ENCODE data around the gene LMNB1. TPM values are rescaled to one million over a fixed set of nuclear protein-coding genes. Genes with fewer than 3 reads are reported as not detected.

LMNB1 gene
- polyA plus RNA-seq, 1 donor (not counting 4 experiments of a cell fraction or from before 2014, with no cell fraction given) = 11.0 TPM

DNA sequence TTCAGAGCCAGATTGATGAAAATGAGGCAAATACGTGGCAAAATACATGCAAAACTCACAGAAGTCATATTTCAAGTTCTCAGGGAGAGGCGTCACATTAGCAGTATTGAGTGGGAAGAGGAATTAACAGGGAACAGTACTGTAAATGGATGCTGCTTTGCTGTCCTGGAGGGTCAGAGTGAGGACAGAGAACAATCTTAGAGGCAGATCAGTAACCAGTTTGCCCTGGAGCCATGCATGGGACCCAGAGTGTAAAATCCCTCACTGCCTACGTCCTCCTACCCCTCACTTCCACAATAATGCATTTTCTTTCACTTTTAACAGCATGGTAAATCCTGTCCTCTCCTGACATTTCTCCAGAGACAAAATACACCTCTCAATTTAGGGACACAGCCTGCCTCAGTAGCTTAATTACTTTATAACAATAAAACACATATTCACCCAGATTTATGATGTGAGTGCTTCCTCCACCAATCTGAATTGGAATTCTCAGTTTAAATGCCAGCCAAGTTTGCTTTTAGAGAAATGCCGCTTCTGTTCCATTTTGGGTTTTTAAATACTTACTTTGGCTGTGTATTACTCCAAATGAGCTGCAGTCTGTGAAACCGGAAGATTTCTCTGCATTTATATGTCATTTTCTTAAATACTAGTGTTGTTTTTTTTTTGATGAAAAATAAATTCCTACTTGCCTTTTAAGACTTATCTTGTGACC, 70.0 kb downstream of the LMNB1 start:
- dilution Hi-C loops (cut with MboI; ENCODE audit: extremely low pct_ligation_motif_present, low sequenced_read_pairs) = no loop called here

DNA sequence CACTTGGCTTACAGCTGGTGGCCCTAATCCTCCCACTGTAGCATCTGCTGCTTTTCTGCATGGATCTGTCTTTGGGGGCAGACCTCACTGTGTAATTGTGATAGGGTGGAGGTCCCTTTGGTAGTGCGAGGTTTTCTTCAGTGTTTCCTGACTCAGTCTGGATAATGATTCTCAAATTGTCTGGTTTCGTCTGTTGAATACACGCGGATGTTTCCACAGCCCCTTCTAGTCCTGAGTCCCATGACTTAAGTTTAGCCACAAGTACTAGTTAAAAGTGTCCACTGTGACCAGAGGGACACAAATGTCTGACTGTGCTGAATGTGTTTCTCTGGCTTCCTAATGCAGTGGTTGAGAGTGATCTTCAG, 70.5 kb downstream of the LMNB1 start:
- no peak for FAIRE-seq
- dilution Hi-C loops (cut with MboI; ENCODE audit: extremely low pct_ligation_motif_present, low sequenced_read_pairs) = no loop called here
- Histone ChIP-seq H3K9ac (ENCODE audit: control insufficient read depth, extremely low read depth, insufficient read depth, low read length) (no peak overlapping the region), H3K27ac (ENCODE audit: control insufficient read depth, insufficient read depth, low read length) (no peak overlapping the region), H2AFZ (ENCODE audit: control insufficient read depth, low read length) (no peak overlapping the region), H3K4me1 (ENCODE audit: control insufficient read depth, extremely low read depth, insufficient read depth, low read length) (no peaks in the 10 kb centered on the region), H3K4me3 (ENCODE audit: control insufficient read depth in 2 of 3, extremely low read depth in 1 of 3, insufficient read depth in 2 of 3, low read depth in 1 of 3, low read length in 3 of 3) (no peak overlapping the region), H3K9me1 (ENCODE audit: control insufficient read depth, extremely low read depth, insufficient read depth, low read length) (no peaks in the 10 kb centered on the region), H4K20me1 (ENCODE audit: control insufficient read depth, extremely low read depth, insufficient read depth, low read length) (no peaks in the 10 kb centered on the region), H3K36me3 (ENCODE audit: control insufficient read depth in 2 of 2, extremely low read depth in 1 of 2, insufficient read depth in 2 of 2, low read length in 2 of 2) (no peaks in the 10 kb centered on the region), H3K27me3 (ENCODE audit: control insufficient read depth, extremely low read depth, insufficient read depth, low read length) (no peaks in the 10 kb centered on the region), H3K4me2 (ENCODE audit: control insufficient read depth, extremely low read depth, insufficient read depth, low read depth, low read length) (no peak overlapping the region), H3K9me3 (ENCODE audit: control insufficient read depth, low read depth, low read length) (no peaks in the 10 kb centered on the region), H3K79me2 (ENCODE audit: control insufficient read depth, insufficient read depth, low read length) (no peaks in the 10 kb centered on the region)
- TF ChIP-seq EZH2 (IDR thresholded peaks at IDR 0.05; ENCODE audit: low read length) (no peak), CTCF (optimal IDR thresholded peaks at IDR 0.05 in 1 of 3, IDR thresholded peaks at IDR 0.05 in 1 of 3, conservative IDR thresholded peaks at IDR 0.05 in 1 of 3; ENCODE audit: extremely low read depth in 1 of 3, insufficient read depth in 2 of 3, low read length in 3 of 3) (no peak)
- no peak for DNase-seq (ENCODE audit: low read depth, low spot score)

More for the DNA sequence above, 70.0 kb downstream of the LMNB1 start:
- Histone ChIP-seq H3K79me2 (ENCODE audit: control insufficient read depth, insufficient read depth, low read length) (no peaks in the 10 kb centered on the region), H3K9me3 (ENCODE audit: control insufficient read depth, low read depth, low read length) (no peaks in the 10 kb centered on the region), H3K27ac (ENCODE audit: control insufficient read depth, insufficient read depth, low read length) (no peak overlapping the region), H3K27me3 (ENCODE audit: control insufficient read depth, extremely low read depth, insufficient read depth, low read length) (no peaks in the 10 kb centered on the region), H3K9ac (ENCODE audit: control insufficient read depth, extremely low read depth, insufficient read depth, low read length) (no peak overlapping the region), H2AFZ (ENCODE audit: control insufficient read depth, low read length) (no peak overlapping the region), H3K36me3 (ENCODE audit: control insufficient read depth in 2 of 2, extremely low read depth in 1 of 2, insufficient read depth in 2 of 2, low read length in 2 of 2) (no peaks in the 10 kb centered on the region), H3K4me3 (ENCODE audit: control insufficient read depth in 2 of 3, extremely low read depth in 1 of 3, insufficient read depth in 2 of 3, low read depth in 1 of 3, low read length in 3 of 3) (no peak overlapping the region), H4K20me1 (ENCODE audit: control insufficient read depth, extremely low read depth, insufficient read depth, low read length) (no peaks in the 10 kb centered on the region), H3K4me1 (ENCODE audit: control insufficient read depth, extremely low read depth, insufficient read depth, low read length) (no peaks in the 10 kb centered on the region), H3K9me1 (ENCODE audit: control insufficient read depth, extremely low read depth, insufficient read depth, low read length) (no peaks in the 10 kb centered on the region), H3K4me2 (ENCODE audit: control insufficient read depth, extremely low read depth, insufficient read depth, low read depth, low read length) (no peak overlapping the region)
- DNase-seq (ENCODE audit: low read depth, low spot score) = no peak
- TF ChIP-seq EZH2 (IDR thresholded peaks at IDR 0.05; ENCODE audit: low read length) = no peak
- TF ChIP-seq CTCF (optimal IDR thresholded peaks at IDR 0.05 in 1 of 3, IDR thresholded peaks at IDR 0.05 in 1 of 3, conservative IDR thresholded peaks at IDR 0.05 in 1 of 3; ENCODE audit: extremely low read depth in 1 of 3, insufficient read depth in 2 of 3, low read length in 3 of 3) = no peak
- FAIRE-seq = no peak

Measured in keratinocyte (primary cell).